Measurements from ENCODE around the gene EPN1. TPM values are rescaled to one million over a fixed set of nuclear protein-coding genes. Genes with fewer than 3 reads are reported as not detected.

EPN1 gene
- total RNA-seq, 1 donor from 2014 or later = 65.2 TPM

GRCh38 chr19:55679343-55680257 lies 4.6 kb downstream of the EPN1 start:
- Mint-ChIP-seq H3K9me3 (no peaks in the 10 kb centered on the region), H3K4me3 (no peak overlapping the region), H3K36me3 (ENCODE audit: low read depth) (peaks cover 70% of the 10 kb centered on the region), H3K4me1 (peaks cover 66% of the 10 kb centered on the region), H3K27ac (peak overlapping the region; percentile 24), H3K27me3 (no peaks in the 10 kb centered on the region)
- ChIA-PET CTCF (no interaction called here), POLR2A (no interaction called here)
- no peak for TF ChIP-seq CTCF (IDR thresholded peaks at IDR 0.05)
- no peak for ATAC-seq (ENCODE audit: low read depth)
- DNase-seq = no peak
- intact Hi-C loops (cut with micrococcal nuclease) = no loop called here

GRCh38 chr19:55680339-55681130 lies 5.5 kb downstream of the EPN1 start:
- TF ChIP-seq CTCF (IDR thresholded peaks at IDR 0.05) = no peak
- intact Hi-C loops (cut with micrococcal nuclease) = no loop called here
- Mint-ChIP-seq H3K27me3 (no peaks in the 10 kb centered on the region), H3K4me3 (no peak overlapping the region), H3K9me3 (no peaks in the 10 kb centered on the region), H3K27ac (no peak overlapping the region), H3K36me3 (ENCODE audit: low read depth) (peaks cover 75% of the 10 kb centered on the region), H3K4me1 (peaks cover 64% of the 10 kb centered on the region)
- DNase-seq = no peak
- no peak for ATAC-seq (ENCODE audit: low read depth)
- POLR2A ChIA-PET = no interaction called here
- CTCF ChIA-PET = no interaction called here

GRCh38 chr19:55681131-55682092 lies 6.4 kb downstream of the EPN1 start:
- POLR2A ChIA-PET = interaction anchor here (0.7 kb wide), 1 partner anchor 27 kb away, joined by 4 read pairs; no protein-coding TSS in a partner anchor

GRCh38 chr19:55683449-55684261 lies 8.6 kb downstream of the EPN1 start:
- Mint-ChIP-seq H3K4me1 (peaks cover 58% of the 10 kb centered on the region), H3K9me3 (no peaks in the 10 kb centered on the region), H3K27ac (no peak overlapping the region), H3K27me3 (no peaks in the 10 kb centered on the region), H3K4me3 (no peak overlapping the region), H3K36me3 (ENCODE audit: low read depth) (peaks cover 81% of the 10 kb centered on the region)
- TF ChIP-seq CTCF (IDR thresholded peaks at IDR 0.05) = no peak
- ATAC-seq (ENCODE audit: low read depth) (no peak), DNase-seq (no peak)
- POLR2A ChIA-PET = no interaction called here
- intact Hi-C loops (cut with micrococcal nuclease) = no loop called here
- CTCF ChIA-PET = interaction anchor here (1.1 to 1.2 kb wide), 2 partner anchors 51 to 53 kb away, joined by 3 read pairs; no protein-coding TSS in a partner anchor

More at GRCh38 chr19:55681131-55682092, 6.4 kb downstream of the EPN1 start:
- TF ChIP-seq CTCF (IDR thresholded peaks at IDR 0.05) = no peak
- no peak for ATAC-seq (ENCODE audit: low read depth)
- Mint-ChIP-seq H3K9me3 (no peaks in the 10 kb centered on the region), H3K4me1 (peaks cover 63% of the 10 kb centered on the region), H3K27ac (no peak overlapping the region), H3K4me3 (no peak overlapping the region), H3K27me3 (no peaks in the 10 kb centered on the region), H3K36me3 (ENCODE audit: low read depth) (peaks cover 81% of the 10 kb centered on the region)
- intact Hi-C loops (cut with micrococcal nuclease) = no loop called here
- no peak for DNase-seq
- CTCF ChIA-PET = no interaction called here

Data from activated B cell treated with CpG ODN at 0.5 μM for 24 hours (primary cell).